H1 (cell line): ENCODE measurements around the gene RAB11FIP5. TPM values are rescaled to one million over a fixed set of nuclear protein-coding genes. Genes with fewer than 3 reads are reported as not detected.

Experiments
- CTCF ChIA-PET: fragments of 300-600 bp; sonication (Branson Sonifier 250); formaldehyde crosslinking; loops from one replicate; lab custom pipeline; 2021; ENCODE audit not compliant: partially characterized antibody; lab: Charles Lee
- POLR2A ChIA-PET: fragments of 300-600 bp; sonication (Branson Sonifier 250); formaldehyde crosslinking; loops from one replicate; lab custom pipeline; 2021; ENCODE audit warnings: inconsistent platforms; ENCODE audit not compliant: partially characterized antibody; lab: Charles Lee
- DNase-seq, 2 experiments: peaks; one replicate each; pipeline versions ENCODE4 v3.0.0 to v3.0.0-alpha.2; 2010 to 2022; ENCODE audit warnings: low spot score in 2 of 2, low read depth in 1 of 2, mixed read lengths in 1 of 2
- FAIRE-seq: peaks from 2 replicates; lab custom pipeline; 2011; peaks lifted over from hg19 to GRCh38; lab: Jason Lieb, UNC
- H2AFZ ChIP-seq: 2 replicates; pipeline ENCODE4 v1.8.1; 2012; ENCODE audit warnings: low read length, inconsistent platforms
- H2AK5ac ChIP-seq: 2 replicates; pipeline ENCODE4 v1.6.1; 2013; ENCODE audit warnings: low read depth, low read length
- H2BK120ac ChIP-seq: replicated peaks from 2 replicates; pipeline ENCODE3; 2013; ENCODE audit warnings: low read depth, low read length, inconsistent platforms
- H2BK12ac ChIP-seq: 2 replicates; pipeline ENCODE4 v1.6.1; 2013; ENCODE audit warnings: low read depth, low read length
- H2BK15ac ChIP-seq: 2 replicates; pipeline ENCODE4 v1.6.1; 2013; ENCODE audit warnings: low read length
- H2BK20ac ChIP-seq: 2 replicates; pipeline ENCODE4 v1.6.1; 2013; ENCODE audit warnings: low read length
- H2BK5ac ChIP-seq: 2 replicates; pipeline ENCODE4 v1.6.1; 2013; ENCODE audit warnings: low read depth, low read length
- H3K14ac ChIP-seq: 2 replicates; pipeline ENCODE4 v1.6.1; 2013; ENCODE audit warnings: inconsistent platforms; ENCODE audit not compliant: insufficient read length
- H3K18ac ChIP-seq: 2 replicates; pipeline ENCODE4 v1.6.1; 2013; ENCODE audit warnings: low read length; ENCODE audit errors: extremely low read depth
- H3K23ac ChIP-seq: 2 replicates; pipeline ENCODE4 v1.6.1; 2013; ENCODE audit warnings: inconsistent platforms; ENCODE audit not compliant: insufficient read length
- H3K23me2 ChIP-seq: 2 replicates; pipeline ENCODE4 v1.6.1; 2013; ENCODE audit warnings: low read depth, low read length
- H3K27ac ChIP-seq: 2 replicates; pipeline ENCODE4 v1.6.1; 2011; ENCODE audit warnings: low read depth, low read length, inconsistent platforms
- H3K27me3 ChIP-seq, 4 experiments: replicated peaks in 1 of 4; 1 replicate in 1 of 4; 2 replicates in 3 of 4; pipeline versions ENCODE4 v1.6.1 to v1.8.1; 2011 to 2013; ENCODE audit warnings: low read length in 3 of 4, mild to moderate bottlenecking in 3 of 4, inconsistent platforms in 2 of 4, mixed read lengths in 2 of 4, moderate library complexity in 1 of 4; ENCODE audit not compliant: control insufficient read depth in 3 of 4, insufficient read depth in 3 of 4; ENCODE audit errors: extremely low read depth in 1 of 4
- H3K36me3 ChIP-seq, 4 experiments: 2 replicates each; pipeline versions ENCODE4 v1.6.1 to v1.8.1; 2011 to 2013; ENCODE audit warnings: mild to moderate bottlenecking in 4 of 4, low read length in 3 of 4, moderate library complexity in 2 of 4, control low read depth in 1 of 4, inconsistent platforms in 1 of 4; ENCODE audit not compliant: insufficient read depth in 4 of 4, control insufficient read depth in 2 of 4
- H3K4ac ChIP-seq: replicated peaks from 2 replicates; pipeline ENCODE3; 2013; ENCODE audit warnings: low read length, low read depth, mixed read lengths, inconsistent platforms; ENCODE audit not compliant: insufficient read length
- H3K4me1 ChIP-seq, 4 experiments: replicated peaks in 1 of 4; 1 replicate in 1 of 4; 2 replicates in 3 of 4; pipeline versions ENCODE4 v1.6.1 to v1.8.1; 2011 to 2013; ENCODE audit warnings: low read length in 3 of 4, inconsistent platforms in 2 of 4, mixed read lengths in 1 of 4; ENCODE audit not compliant: insufficient read depth in 4 of 4, control insufficient read depth in 3 of 4
- H3K4me2 ChIP-seq, 2 experiments: 2 replicates each; pipeline versions ENCODE4 v1.6.1 to v1.8.1; 2011 to 2013; ENCODE audit warnings: low read depth in 2 of 2, low read length in 2 of 2, control low read depth in 1 of 2, inconsistent platforms in 1 of 2, mild to moderate bottlenecking in 1 of 2; ENCODE audit not compliant: insufficient read depth in 1 of 2
- H3K4me3 ChIP-seq, 4 experiments: fragments of 200-600, 300-600 bp in 1 of 4; sonication (generic), shearing (Covaris generic), sonication (Bioruptor Twin) in 1 of 4; 2 replicates each; pipeline versions ENCODE4 v1.5.1 to v1.8.1; 2011 to 2016; ENCODE audit warnings: low read length in 4 of 4, low read depth in 3 of 4, control low read depth in 2 of 4, inconsistent platforms in 2 of 4, mild to moderate bottlenecking in 2 of 4, mixed read lengths in 1 of 4, moderate library complexity in 1 of 4; ENCODE audit not compliant: insufficient read depth in 2 of 4; ENCODE audit errors: extremely low read depth in 1 of 4
- H3K56ac ChIP-seq: replicated peaks from 2 replicates; pipeline ENCODE3; 2013; ENCODE audit warnings: low read depth, mild to moderate bottlenecking, mixed read lengths, low read length, inconsistent platforms; ENCODE audit not compliant: insufficient read length
- H3K79me1 ChIP-seq: 2 replicates; pipeline ENCODE4 v1.6.1; 2013; ENCODE audit warnings: low read depth, low read length, control low read depth
- H3K79me2 ChIP-seq, 2 experiments: 2 replicates each; pipeline versions ENCODE4 v1.6.1 to v1.8.1; 2012 to 2013; ENCODE audit warnings: low read length in 2 of 2, mild to moderate bottlenecking in 2 of 2, inconsistent platforms in 1 of 2; ENCODE audit not compliant: insufficient read depth in 2 of 2, control insufficient read depth in 1 of 2
- H3K9ac ChIP-seq, 4 experiments: replicated peaks in 1 of 4; 1 replicate in 1 of 4; 2 replicates in 3 of 4; pipeline versions ENCODE4 v1.6.1 to v1.8.1; 2011 to 2013; ENCODE audit warnings: low read depth in 3 of 4, low read length in 3 of 4, control low read depth in 2 of 4, mild to moderate bottlenecking in 2 of 4, moderate library complexity in 2 of 4, inconsistent platforms in 1 of 4; ENCODE audit errors: extremely low read depth in 1 of 4
- H3K9me3 ChIP-seq, 2 experiments: 2 replicates each; pipeline versions ENCODE4 v1.6.1 to v1.8.1; 2012 to 2013; ENCODE audit warnings: mild to moderate bottlenecking in 2 of 2, moderate library complexity in 2 of 2, control low read depth in 1 of 2, inconsistent platforms in 1 of 2, low read depth in 1 of 2, low read length in 1 of 2, mixed read lengths in 1 of 2; ENCODE audit not compliant: insufficient read depth in 2 of 2
- H4K20me1 ChIP-seq, 2 experiments: replicated peaks in 1 of 2; 2 replicates each; pipeline versions ENCODE3 to v1.8.1; 2011 to 2013; ENCODE audit warnings: inconsistent platforms in 2 of 2, low read length in 2 of 2, mild to moderate bottlenecking in 1 of 2; ENCODE audit not compliant: insufficient read depth in 2 of 2, control insufficient read depth in 1 of 2
- H4K5ac ChIP-seq: 2 replicates; pipeline ENCODE4 v1.6.1; 2013; ENCODE audit warnings: low read length, low read depth, mixed read lengths, inconsistent platforms; ENCODE audit not compliant: insufficient read length
- H4K8ac ChIP-seq: 2 replicates; pipeline ENCODE4 v1.8.0; 2013; ENCODE audit warnings: mild to moderate bottlenecking, moderate library complexity, low read length, inconsistent platforms; ENCODE audit not compliant: insufficient read depth; ENCODE audit errors: extremely low read depth
- H4K91ac ChIP-seq: replicated peaks from 2 replicates; pipeline ENCODE3; 2013; ENCODE audit warnings: low read length, mixed read lengths, inconsistent platforms; ENCODE audit not compliant: insufficient read length
- BACH1 ChIP-seq: IDR thresholded peaks from 2 replicates; pipeline ENCODE4 v1.6.1; 2012; ENCODE audit warnings: low read length, improper control_type of control experiment
- CHD1 ChIP-seq: IDR thresholded peaks from 2 replicates; pipeline ENCODE4 v1.6.1; 2012; ENCODE audit warnings: low read depth, low read length, improper control_type of control experiment
- KDM1A ChIP-seq: fragments of 200-600, 300-600 bp; sonication (generic); IDR thresholded peaks from 2 replicates; pipeline ENCODE4 v1.7.1; 2016; ENCODE audit warnings: mild to moderate bottlenecking, low read length, borderline replicate concordance
- MAFK ChIP-seq: IDR thresholded peaks from 2 replicates; pipeline ENCODE4 v1.6.1; 2012; ENCODE audit warnings: low read depth, mild to moderate bottlenecking, improper control_type of control experiment, low read length
- MAX ChIP-seq: IDR thresholded peaks from 2 replicates; pipeline ENCODE4 v1.6.1; 2012; ENCODE audit warnings: inconsistent platforms
- POLR2AphosphoS5 ChIP-seq: IDR thresholded peaks from 2 replicates; pipeline ENCODE4 v1.6.1; 2011; ENCODE audit warnings: low read depth, low read length
- RAD21 ChIP-seq, 2 experiments: IDR thresholded peaks in 1 of 2; conservative IDR thresholded peaks in 1 of 2; 2 replicates each; pipeline ENCODE4 v1.6.1; 2011; ENCODE audit warnings: low read depth in 2 of 2, low read length in 2 of 2, improper control_type of control experiment in 1 of 2, inconsistent platforms in 1 of 2, mild to moderate bottlenecking in 1 of 2, moderate library complexity in 1 of 2
- RNF2 ChIP-seq: fragments of 200-900, 300-1000 bp; sonication (generic); IDR thresholded peaks from 2 replicates; pipeline ENCODE4 v1.7.1; 2016; ENCODE audit warnings: borderline replicate concordance, low read depth, mild to moderate bottlenecking, antibody characterized with exemption, low read length; ENCODE audit not compliant: poor library complexity, severe bottlenecking; ENCODE audit errors: missing control alignments
- SP2 ChIP-seq: IDR thresholded peaks from 2 replicates; pipeline ENCODE4 v1.6.1; 2012; ENCODE audit warnings: mild to moderate bottlenecking, low read length, inconsistent platforms
- USF2 ChIP-seq: IDR thresholded peaks from 2 replicates; pipeline ENCODE4 v1.6.1; 2011; ENCODE audit warnings: low read length, improper control_type of control experiment
- WGBS, 2 experiments: shearing (Covaris generic) in 1 of 2; methylation state at CpG; one replicate each; pipeline versions ENCODE4 v1.1.6 to v1.1.7; 2013 to 2015; ENCODE audit warnings: low lambda C conversion rate in 2 of 2, mixed read lengths in 2 of 2, inconsistent platforms in 1 of 2, low coverage in 1 of 2, missing lambda C conversion rate in 1 of 2; ENCODE audit not compliant: insufficient replicate concordance in 2 of 2, insufficient coverage in 1 of 2, insufficient read length in 1 of 2; ENCODE audit errors: extremely low coverage in 1 of 2, missing lambda C conversion rate in 1 of 2; 5-methylcytosine and 5-hydroxymethylcytosine counted together
- polyA plus RNA-seq, 7 experiments: library from polyadenylated mRNA; depleted of rRNA in 3 of 7; stranded (reverse) in 5 of 7; unstranded in 2 of 7; fragments of >200 nt in 5 of 7; fragments of 200-250 nt in 2 of 7; gene quantifications; 1 replicate in 5 of 7; 2 replicates in 1 of 7; 4 replicates in 1 of 7; pipeline versions ENCODE4 v1.2.1 to v1.2.3, GENCODE V29; 2011 to 2013; ENCODE audit warnings: missing spikeins in 2 of 7, mixed read lengths in 2 of 7
- total RNA-seq: library from RNA; stranded (reverse); fragmentation: NEBNext Ultra II Directional; extraction: Animal tissue kit (Norgen Biotek cat#: 25700); gene quantifications from 2 replicates; pipeline ENCODE4 v1.2.1, GENCODE V29; 2021

RAB11FIP5 gene
- total and polyA plus RNA-seq, 2 of the 8 experiments (the other 6 are each of a cell fraction or from before 2014, with no cell fraction given), result 6.3 to 17.0 TPM

GRCh38 chr2:73082523-73083410, 30.0 kb downstream of the RAB11FIP5 start:
- H4K20me1 ChIP-seq, result peaks cover 0 to 11% of the 10 kb centered on the region in 2 experiments
- no peaks in the 10 kb centered on the region; the same call in 1 of the 2 replicates for H3K79me1 ChIP-seq
- no peak overlapping the region for H2BK12ac ChIP-seq
- H3K36me3 ChIP-seq, result no peaks in the 10 kb centered on the region
- FAIRE-seq, result no peak
- no peak overlapping the region for H3K18ac ChIP-seq
- no peaks in the 10 kb centered on the region for H3K9me3 ChIP-seq
- H3K4me2 ChIP-seq, result no peak overlapping the region
- WGBS, 2 experiments, result 95% methylated on average over 13 of the region's 13 CpGs; no CpG with 5 or more reads in 1 of the 2 experiments
- no peak for DNase-seq
- no peak overlapping the region for H2BK15ac ChIP-seq
- H3K14ac ChIP-seq, result no peak overlapping the region
- no peaks in the 10 kb centered on the region for H3K27me3 ChIP-seq
- H3K56ac ChIP-seq, result no peak overlapping the region
- no peak overlapping the region for H4K8ac ChIP-seq
- H3K9ac ChIP-seq, result no peak overlapping the region
- H3K4ac ChIP-seq, result no peak overlapping the region
- no peaks in the 10 kb centered on the region for H3K23me2 ChIP-seq
- no peak overlapping the region for H2BK120ac ChIP-seq
- no peak overlapping the region for H2AFZ ChIP-seq
- CTCF ChIA-PET, result interaction anchor here (0.6 to 12.9 kb wide), 14 partner anchors 9 to 188 kb away, joined by 3 to 321 read pairs (median 3); partner anchors contain the start of gene SFXN5
- H4K5ac ChIP-seq, result no peak overlapping the region
- H3K4me1 ChIP-seq, result peaks cover 0 to 9% (median 5%) of the 10 kb centered on the region in 4 experiments; a peak in 6 of 7 replicates
- H3K79me2 ChIP-seq, result no peaks in the 10 kb centered on the region
- no peak overlapping the region for H3K23ac ChIP-seq
- H4K91ac ChIP-seq, result no peak overlapping the region
- no peak overlapping the region for H2BK5ac ChIP-seq
- POLR2A ChIA-PET, result interaction anchor here (0.7 to 1.1 kb wide), 3 partner anchors 9 to 11 kb away, joined by 3 to 4 read pairs (median 3); partner anchors contain the start of gene SFXN5
- no peak overlapping the region for H2AK5ac ChIP-seq
- H2BK20ac ChIP-seq, result no peak overlapping the region
- H3K27ac ChIP-seq, result no peak overlapping the region
- no peak overlapping the region for H3K4me3 ChIP-seq
- no peak for TF ChIP-seq MAFK
- TF ChIP-seq KDM1A, result no peak
- TF ChIP-seq CHD1, result no peak
- no peak for TF ChIP-seq USF2
- TF ChIP-seq MAX, result no peak
- TF ChIP-seq RNF2, result no peak
- no peak for TF ChIP-seq BACH1
- no peak for TF ChIP-seq POLR2AphosphoS5
- no peak for TF ChIP-seq RAD21 (IDR thresholded peaks at IDR 0.05 in 1 of 2, conservative IDR thresholded peaks at IDR 0.05 in 1 of 2; ENCODE audit: low read depth in 2 of 2, low read length in 2 of 2)
- no peak for TF ChIP-seq SP2
